Measurements from ENCODE around the gene OR8K1.

The OR8K1 gene

GRCh38 chr11:56380120-56380519 lies 34.3 kb downstream of the OR8K1 start:
- Histone ChIP-seq H3K9me2 (replicated peaks; ENCODE audit: low read depth, low read length) (no peaks in the 10 kb centered on the region), H3K79me2 (ENCODE audit: insufficient read depth, low read length) (no peaks in the 10 kb centered on the region), H2AFZ (ENCODE audit: low read length) (no peak overlapping the region), H3K4me1 (ENCODE audit: insufficient read depth, low read length, poor library complexity, severe bottlenecking) (no peaks in the 10 kb centered on the region), H4K20me1 (ENCODE audit: insufficient read depth, low read length, poor library complexity, severe bottlenecking) (no peaks in the 10 kb centered on the region), H3F3A (ENCODE audit: low read depth) (no peaks in the 10 kb centered on the region), H3K36me3 (ENCODE audit: insufficient read depth, low read length) (no peaks in the 10 kb centered on the region), H3K27me3 (ENCODE audit: insufficient read depth, low read length, poor library complexity, severe bottlenecking) (no peaks in the 10 kb centered on the region), H3K4me3 (ENCODE audit: low read length, poor library complexity, severe bottlenecking) (no peak overlapping the region), H3K4me2 (ENCODE audit: low read depth, low read length, poor library complexity, severe bottlenecking) (no peak overlapping the region), H3K9ac (ENCODE audit: low read depth, low read length, poor library complexity, severe bottlenecking) (no peak overlapping the region), H3K9me3 (ENCODE audit: insufficient read depth, low read depth, low read length) (no peaks in the 10 kb centered on the region)
- TF ChIP-seq EZH2phosphoT487 (IDR thresholded peaks at IDR 0.05; ENCODE audit: borderline replicate concordance) (no peak), CTCF (conservative IDR thresholded peaks at IDR 0.05; ENCODE audit: low read length) (no peak)

GRCh38 chr11:56394381-56394780 lies 48.5 kb downstream of the OR8K1 start:
- Histone ChIP-seq H2AFZ (ENCODE audit: low read length) (no peak overlapping the region), H3K9me3 (ENCODE audit: insufficient read depth, low read depth, low read length) (no peaks in the 10 kb centered on the region), H3K4me3 (ENCODE audit: low read length, poor library complexity, severe bottlenecking) (no peak overlapping the region), H4K20me1 (ENCODE audit: insufficient read depth, low read length, poor library complexity, severe bottlenecking) (no peaks in the 10 kb centered on the region), H3K4me1 (ENCODE audit: insufficient read depth, low read length, poor library complexity, severe bottlenecking) (no peaks in the 10 kb centered on the region), H3K4me2 (ENCODE audit: low read depth, low read length, poor library complexity, severe bottlenecking) (no peak overlapping the region), H3K27me3 (ENCODE audit: insufficient read depth, low read length, poor library complexity, severe bottlenecking) (no peaks in the 10 kb centered on the region), H3F3A (ENCODE audit: low read depth) (no peaks in the 10 kb centered on the region), H3K9ac (ENCODE audit: low read depth, low read length, poor library complexity, severe bottlenecking) (no peak overlapping the region), H3K9me2 (replicated peaks; ENCODE audit: low read depth, low read length) (no peaks in the 10 kb centered on the region), H3K36me3 (ENCODE audit: insufficient read depth, low read length) (no peaks in the 10 kb centered on the region), H3K79me2 (ENCODE audit: insufficient read depth, low read length) (no peaks in the 10 kb centered on the region)
- TF ChIP-seq CTCF (conservative IDR thresholded peaks at IDR 0.05; ENCODE audit: low read length) (no peak), EZH2phosphoT487 (IDR thresholded peaks at IDR 0.05; ENCODE audit: borderline replicate concordance) (no peak)

GRCh38 chr11:56396047-56396446 lies 50.2 kb downstream of the OR8K1 start:
- no peaks in the 10 kb centered on the region for H3K4me1 ChIP-seq (ENCODE audit: insufficient read depth, low read length, poor library complexity, severe bottlenecking)
- no peak overlapping the region for H3K4me3 ChIP-seq (ENCODE audit: low read length, poor library complexity, severe bottlenecking)
- H3K36me3 ChIP-seq (ENCODE audit: insufficient read depth, low read length): no peaks in the 10 kb centered on the region
- no peak overlapping the region for H2AFZ ChIP-seq (ENCODE audit: low read length)
- no peaks in the 10 kb centered on the region for H3K9me3 ChIP-seq (ENCODE audit: insufficient read depth, low read depth, low read length)
- H3K27me3 ChIP-seq (ENCODE audit: insufficient read depth, low read length, poor library complexity, severe bottlenecking): no peaks in the 10 kb centered on the region
- H3F3A ChIP-seq (ENCODE audit: low read depth): no peaks in the 10 kb centered on the region
- no peaks in the 10 kb centered on the region for H3K9me2 ChIP-seq (replicated peaks; ENCODE audit: low read depth, low read length)
- H3K4me2 ChIP-seq (ENCODE audit: low read depth, low read length, poor library complexity, severe bottlenecking): no peak overlapping the region
- TF ChIP-seq EZH2phosphoT487 (IDR thresholded peaks at IDR 0.05; ENCODE audit: borderline replicate concordance) (no peak), CTCF (conservative IDR thresholded peaks at IDR 0.05; ENCODE audit: low read length) (no peak)
- no peaks in the 10 kb centered on the region for H4K20me1 ChIP-seq (ENCODE audit: insufficient read depth, low read length, poor library complexity, severe bottlenecking)
- H3K9ac ChIP-seq (ENCODE audit: low read depth, low read length, poor library complexity, severe bottlenecking): no peak overlapping the region
- no peaks in the 10 kb centered on the region for H3K79me2 ChIP-seq (ENCODE audit: insufficient read depth, low read length)
